OCI-LY7 (cell line): ENCODE results near the gene PELO.

Experiments
- EZH2phosphoT487 ChIP-seq: fragments of 200-600 bp; sonication (generic); IDR thresholded peaks from 2 replicates; pipeline ENCODE4 v1.6.1; 2018; ENCODE audit warnings: low read depth, borderline replicate concordance, mild to moderate bottlenecking, mixed run types, antibody characterized with exemption, low read length, moderate library complexity, mixed read lengths
- TF ChIP-seq, protein P1 (sequence below): fragments of 200-600 bp; sonication (generic); conservative IDR thresholded peaks from 2 replicates; pipeline ENCODE4 v1.5.1; 2014; ENCODE audit warnings: mild to moderate bottlenecking, antibody characterized with exemption, low read length, moderate library complexity, mixed read lengths

DNA sequence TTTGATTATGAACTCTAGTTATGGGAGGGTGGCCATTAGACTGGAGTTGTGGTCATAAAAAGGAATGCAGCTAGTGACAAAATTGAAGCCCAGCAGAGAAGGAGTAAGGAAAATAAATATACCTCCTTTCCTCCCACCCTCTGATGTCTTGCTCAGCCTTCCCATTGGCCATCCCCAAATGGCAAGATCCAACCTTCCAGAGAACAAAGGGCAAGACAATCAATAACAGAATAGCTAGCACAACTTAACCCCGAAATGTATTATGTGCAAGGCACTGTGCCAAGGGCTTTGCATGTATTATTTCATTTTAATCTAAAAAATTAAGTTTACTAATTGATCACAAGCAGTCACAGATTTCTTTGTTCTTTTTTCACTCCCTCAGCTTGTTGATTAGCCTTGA lies 3.6 kb downstream of the PELO start:
- no peak for TF ChIP-seq EZH2phosphoT487
- TF ChIP-seq, protein P1, sequence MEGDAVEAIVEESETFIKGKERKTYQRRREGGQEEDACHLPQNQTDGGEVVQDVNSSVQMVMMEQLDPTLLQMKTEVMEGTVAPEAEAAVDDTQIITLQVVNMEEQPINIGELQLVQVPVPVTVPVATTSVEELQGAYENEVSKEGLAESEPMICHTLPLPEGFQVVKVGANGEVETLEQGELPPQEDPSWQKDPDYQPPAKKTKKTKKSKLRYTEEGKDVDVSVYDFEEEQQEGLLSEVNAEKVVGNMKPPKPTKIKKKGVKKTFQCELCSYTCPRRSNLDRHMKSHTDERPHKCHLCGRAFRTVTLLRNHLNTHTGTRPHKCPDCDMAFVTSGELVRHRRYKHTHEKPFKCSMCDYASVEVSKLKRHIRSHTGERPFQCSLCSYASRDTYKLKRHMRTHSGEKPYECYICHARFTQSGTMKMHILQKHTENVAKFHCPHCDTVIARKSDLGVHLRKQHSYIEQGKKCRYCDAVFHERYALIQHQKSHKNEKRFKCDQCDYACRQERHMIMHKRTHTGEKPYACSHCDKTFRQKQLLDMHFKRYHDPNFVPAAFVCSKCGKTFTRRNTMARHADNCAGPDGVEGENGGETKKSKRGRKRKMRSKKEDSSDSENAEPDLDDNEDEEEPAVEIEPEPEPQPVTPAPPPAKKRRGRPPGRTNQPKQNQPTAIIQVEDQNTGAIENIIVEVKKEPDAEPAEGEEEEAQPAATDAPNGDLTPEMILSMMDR = no peak
